Subcutaneous abdominal adipose tissue (tissue), 5 donors: ENCODE results near the gene DLG2.

Source experiments
- H3K27ac ChIP-seq: one replicate; pipeline ENCODE4 v1.7.0; 2013; ENCODE audit warnings: low read depth, mild to moderate bottlenecking, inconsistent platforms, low read length, moderate library complexity
- H3K27me3 ChIP-seq, 5 donors: one replicate each; pipeline ENCODE4 v1.7.0; 2013; ENCODE audit warnings: low read length in 5 of 5, inconsistent platforms in 1 of 5; ENCODE audit not compliant: control insufficient read depth in 5 of 5, insufficient read depth in 4 of 5
- H3K36me3 ChIP-seq, 5 donors: one replicate each; pipeline ENCODE4 v1.7.0; 2013; ENCODE audit warnings: low read length in 5 of 5; ENCODE audit not compliant: control insufficient read depth in 5 of 5, insufficient read depth in 5 of 5
- H3K4me1 ChIP-seq, 5 donors: one replicate each; pipeline ENCODE4 v1.7.0; 2013; ENCODE audit warnings: low read length in 5 of 5, mild to moderate bottlenecking in 3 of 5, moderate library complexity in 1 of 5; ENCODE audit not compliant: control insufficient read depth in 5 of 5, insufficient read depth in 5 of 5
- H3K4me3 ChIP-seq, 5 donors: one replicate each; pipeline ENCODE4 v1.7.0; 2013; ENCODE audit warnings: low read length in 5 of 5, low read depth in 1 of 5
- H3K9ac ChIP-seq, 5 donors: one replicate each; pipeline ENCODE4 v1.7.0; 2013; ENCODE audit warnings: low read length in 5 of 5, mild to moderate bottlenecking in 4 of 5, moderate library complexity in 3 of 5
- H3K9me3 ChIP-seq, 5 donors: one replicate each; pipeline ENCODE4 v1.7.0; 2013; ENCODE audit warnings: low read length in 5 of 5; ENCODE audit not compliant: control insufficient read depth in 5 of 5
- donor health status: healthy.
- donor health status: healthy.
- donor health status: healthy.
- donor health status: healthy.
- donor health status: healthy.

DLG2 gene

DNA sequence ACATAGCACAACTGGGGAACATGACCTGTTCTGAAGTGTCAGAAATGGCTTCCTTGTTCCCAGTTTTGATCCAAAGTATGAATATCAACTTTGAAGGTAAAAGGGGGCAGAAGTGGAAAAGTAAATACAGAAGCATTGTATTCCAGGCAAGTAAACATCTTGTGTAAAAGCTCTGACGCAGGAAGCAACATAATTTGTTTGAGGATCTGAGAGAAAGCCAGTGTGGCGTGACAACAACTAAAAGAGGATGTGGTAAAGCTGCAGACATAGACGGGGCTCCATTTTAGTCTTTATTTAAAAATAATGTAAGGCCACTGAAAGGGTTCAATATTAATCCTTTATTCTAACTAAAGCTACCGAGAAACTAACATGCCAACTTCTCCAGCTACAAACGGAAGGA lies 310.2 kb downstream of the DLG2 start:
- peaks cover 0 to 5% (median 0%) of the 10 kb centered on the region in 5 donors for H3K9me3 ChIP-seq
- H3K27ac ChIP-seq = no peak overlapping the region
- no peaks in the 10 kb centered on the region for H3K4me1 ChIP-seq
- no peaks in the 10 kb centered on the region for H3K36me3 ChIP-seq
- no peak overlapping the region for H3K4me3 ChIP-seq
- no peaks in the 10 kb centered on the region for H3K27me3 ChIP-seq
- no peak overlapping the region for H3K9ac ChIP-seq

DNA sequence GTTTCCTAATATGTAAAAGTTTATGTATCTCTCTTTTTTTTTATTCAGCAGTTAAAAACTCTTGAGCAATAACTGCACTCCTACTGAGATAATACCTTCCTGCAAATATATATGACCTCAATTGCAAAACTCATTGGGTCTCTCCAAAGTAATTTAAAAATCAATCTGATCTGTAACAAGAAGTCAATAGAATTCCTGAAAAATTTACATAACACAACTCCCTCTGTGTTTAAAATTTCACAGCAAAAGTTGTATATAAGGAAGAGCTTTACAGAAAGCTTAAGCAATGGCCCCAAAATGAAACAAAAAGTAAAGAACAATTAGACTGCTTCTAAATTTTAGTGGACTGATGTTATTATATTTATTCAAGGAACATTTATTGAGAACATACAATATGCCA lies 313.4 kb downstream of the DLG2 start:
- H3K9ac ChIP-seq = no peak overlapping the region

DNA sequence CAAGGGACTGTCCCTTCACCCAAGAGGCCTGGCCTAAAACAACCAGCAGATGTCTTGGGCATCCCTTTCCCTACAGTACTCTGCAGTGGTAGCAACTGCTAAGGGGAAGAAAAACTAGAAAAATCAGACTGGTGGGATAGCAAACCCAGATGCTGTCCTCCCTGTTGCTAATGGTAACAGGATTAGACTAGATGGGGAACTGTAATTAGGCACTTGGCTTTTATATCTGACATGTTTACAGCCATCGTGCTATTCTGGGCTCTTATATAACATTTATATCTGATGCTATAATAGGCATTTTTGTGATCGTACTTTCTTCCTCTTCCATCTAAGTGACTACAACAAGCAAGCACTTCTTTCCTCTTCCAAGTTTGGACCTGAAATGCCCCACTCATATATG lies 316.7 kb downstream of the DLG2 start:
- no peaks in the 10 kb centered on the region for H3K4me1 ChIP-seq
- no peak overlapping the region for H3K9ac ChIP-seq
- H3K9me3 ChIP-seq = no peaks in the 10 kb centered on the region
- H3K4me3 ChIP-seq = no peak overlapping the region
- H3K27ac ChIP-seq = no peak overlapping the region
- no peaks in the 10 kb centered on the region for H3K27me3 ChIP-seq
- H3K36me3 ChIP-seq = no peaks in the 10 kb centered on the region

More for the DNA sequence above, 313.4 kb downstream of the DLG2 start:
- Histone ChIP-seq H3K9me3 (peaks cover 0 to 2% (median 0%) of the 10 kb centered on the region in 5 donors), H3K27ac (no peak overlapping the region), H3K36me3 (no peaks in the 10 kb centered on the region), H3K4me1 (no peaks in the 10 kb centered on the region), H3K4me3 (no peak overlapping the region), H3K27me3 (no peaks in the 10 kb centered on the region)

DNA sequence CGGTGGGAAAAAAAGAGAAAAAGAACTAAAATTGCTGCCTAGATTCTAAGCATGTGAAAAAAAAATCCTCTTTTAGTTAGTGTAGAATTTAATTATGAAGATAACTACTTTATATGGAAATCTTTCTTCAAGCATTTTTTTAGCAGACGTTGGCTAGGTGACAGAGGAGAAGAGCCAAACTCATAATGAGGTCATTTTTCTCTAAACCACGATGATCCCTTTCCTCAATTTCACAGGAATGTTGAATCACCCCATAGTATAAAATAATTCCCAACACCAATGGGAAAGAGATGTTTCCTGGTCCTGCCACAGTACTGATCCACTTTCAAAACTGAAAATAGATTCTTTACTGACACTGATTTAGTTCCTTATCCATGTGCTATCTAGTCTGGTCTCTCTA lies 319.8 kb downstream of the DLG2 start:
- Histone ChIP-seq H3K27ac (no peak overlapping the region), H3K4me1 (no peaks in the 10 kb centered on the region), H3K27me3 (no peaks in the 10 kb centered on the region), H3K36me3 (no peaks in the 10 kb centered on the region), H3K9ac (no peak overlapping the region), H3K4me3 (no peak overlapping the region), H3K9me3 (no peaks in the 10 kb centered on the region)

DNA sequence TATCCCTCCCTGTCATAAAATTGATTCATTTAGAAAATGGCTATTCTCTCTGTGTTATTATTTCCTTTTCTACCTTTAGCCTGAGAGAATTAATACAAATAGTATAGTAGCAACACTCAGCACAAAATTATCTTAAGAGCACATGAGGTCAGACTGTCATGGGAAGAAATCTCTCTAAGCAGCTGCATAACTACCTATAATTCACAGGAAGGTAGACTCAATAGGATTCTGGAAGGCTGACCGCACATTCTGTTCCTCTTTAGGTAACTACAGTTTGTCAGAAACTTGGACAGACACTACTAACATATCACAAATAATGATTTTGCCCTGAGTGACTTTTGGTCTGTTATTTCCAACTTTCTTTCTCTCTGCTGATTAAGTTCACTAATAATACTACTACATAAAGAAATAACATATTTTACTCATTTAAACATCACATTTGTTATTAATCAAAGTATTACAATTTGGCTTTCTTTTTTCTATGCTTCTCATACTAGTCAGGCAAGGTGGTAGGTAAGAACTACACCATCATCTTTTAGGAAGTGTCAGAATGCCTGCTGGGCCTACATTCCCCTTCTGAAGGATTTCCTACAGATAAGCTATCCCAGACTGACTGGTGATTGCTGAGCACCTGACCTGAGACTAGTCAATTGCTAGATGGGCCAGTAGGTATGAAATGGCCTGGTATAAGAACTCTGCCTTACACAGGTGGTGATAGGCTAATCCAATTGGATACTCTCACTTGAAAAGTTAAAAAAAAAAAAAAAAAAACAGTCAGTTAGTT lies 325.1 kb downstream of the DLG2 start:
- H3K9me3 ChIP-seq = no peaks in the 10 kb centered on the region
- H3K27ac ChIP-seq = no peak overlapping the region
- no peaks in the 10 kb centered on the region for H3K36me3 ChIP-seq
- no peaks in the 10 kb centered on the region for H3K27me3 ChIP-seq
- no peak overlapping the region for H3K4me3 ChIP-seq
- no peaks in the 10 kb centered on the region for H3K4me1 ChIP-seq
- no peak overlapping the region for H3K9ac ChIP-seq

DNA sequence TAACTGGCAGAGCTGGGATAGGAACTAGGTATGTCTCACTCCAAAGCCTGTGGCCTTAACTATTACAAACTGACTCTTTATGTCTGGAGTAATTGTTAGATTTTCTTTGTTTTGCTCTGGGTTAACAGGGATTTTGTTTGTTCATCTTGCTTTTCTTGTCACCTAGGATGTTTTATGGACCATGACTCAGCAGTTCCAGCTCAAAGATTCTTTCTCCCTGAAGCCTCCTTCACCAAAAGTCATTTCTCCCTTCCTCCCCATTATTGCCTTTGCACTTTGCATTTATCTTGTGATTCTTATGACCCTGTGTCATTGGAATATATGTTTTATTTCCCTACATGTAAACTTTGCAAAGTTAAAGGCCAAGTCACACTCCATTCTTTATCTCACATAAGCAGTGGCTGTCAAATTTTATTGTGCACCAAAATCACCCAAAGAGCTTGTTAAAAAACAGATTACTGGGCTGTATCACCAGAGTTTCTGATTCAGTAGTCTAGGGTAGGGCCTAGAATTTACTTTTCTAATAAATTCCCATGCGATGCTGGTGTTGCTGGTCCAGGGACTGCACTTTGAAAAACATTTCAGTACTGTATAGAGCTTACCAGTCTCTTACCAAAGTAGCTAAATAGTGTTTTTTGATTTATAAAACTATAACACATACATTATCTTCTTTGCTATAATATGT lies 327.7 kb downstream of the DLG2 start:
- Histone ChIP-seq H3K27ac (no peak overlapping the region), H3K4me3 (no peak overlapping the region)

DNA sequence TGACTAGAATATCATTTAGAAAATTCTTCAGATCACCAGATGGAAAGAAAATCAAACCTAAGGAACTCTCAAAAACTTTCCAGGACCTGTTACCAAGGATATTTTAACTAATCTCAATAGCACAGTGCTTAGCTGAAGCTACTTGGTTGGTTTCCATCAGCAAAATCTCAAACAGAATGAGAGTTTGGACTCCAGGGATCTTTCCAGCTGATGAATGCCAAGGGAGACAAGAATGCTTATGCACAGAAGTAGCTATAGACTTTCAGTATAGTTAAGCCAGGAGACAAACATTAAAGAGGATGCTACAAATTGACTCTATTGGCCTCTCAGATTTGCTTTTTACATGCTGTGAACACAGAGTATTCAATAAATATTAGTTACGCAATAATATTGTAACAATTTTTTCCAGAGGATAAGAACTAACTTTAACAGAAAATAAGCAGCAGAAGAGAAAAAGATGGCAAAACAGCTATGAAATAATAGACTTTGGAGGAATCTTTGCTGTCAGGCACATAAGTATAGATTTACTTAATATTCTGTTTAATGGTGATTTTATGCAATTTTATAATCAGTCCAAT lies 331.4 kb downstream of the DLG2 start:
- Histone ChIP-seq H3K27me3 (no peaks in the 10 kb centered on the region), H3K9ac (no peak overlapping the region), H3K4me3 (no peak overlapping the region), H3K9me3 (no peaks in the 10 kb centered on the region), H3K27ac (no peak overlapping the region), H3K4me1 (no peaks in the 10 kb centered on the region), H3K36me3 (no peaks in the 10 kb centered on the region)

More for the DNA sequence above, 327.7 kb downstream of the DLG2 start:
- H3K4me1 ChIP-seq = no peaks in the 10 kb centered on the region
- no peaks in the 10 kb centered on the region for H3K27me3 ChIP-seq
- H3K9me3 ChIP-seq = no peaks in the 10 kb centered on the region
- no peaks in the 10 kb centered on the region for H3K36me3 ChIP-seq
- no peak overlapping the region for H3K9ac ChIP-seq

DNA sequence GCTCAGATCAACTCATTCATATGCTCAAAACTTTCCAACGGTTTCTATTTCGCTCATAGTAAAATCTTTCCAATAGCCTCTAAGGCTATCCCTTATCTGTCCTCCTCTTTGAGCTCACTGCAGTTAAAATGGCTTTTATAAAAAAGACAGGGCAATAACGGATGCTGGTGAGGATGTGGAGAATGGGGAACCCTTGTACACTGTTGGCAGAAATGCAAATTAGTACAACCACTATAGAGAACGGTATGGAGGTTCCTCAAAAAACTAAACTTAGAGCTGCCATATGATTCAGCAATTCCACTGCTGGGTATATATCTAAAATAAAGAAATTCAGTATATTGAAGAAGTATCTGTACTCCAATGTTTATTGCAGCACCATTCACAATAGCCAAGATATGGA lies 345.6 kb downstream of the DLG2 start:
- Histone ChIP-seq H3K9me3 (no peaks in the 10 kb centered on the region), H3K4me1 (no peaks in the 10 kb centered on the region), H3K36me3 (no peaks in the 10 kb centered on the region), H3K27ac (no peak overlapping the region), H3K27me3 (no peaks in the 10 kb centered on the region), H3K4me3 (no peak overlapping the region), H3K9ac (no peak overlapping the region)

DNA sequence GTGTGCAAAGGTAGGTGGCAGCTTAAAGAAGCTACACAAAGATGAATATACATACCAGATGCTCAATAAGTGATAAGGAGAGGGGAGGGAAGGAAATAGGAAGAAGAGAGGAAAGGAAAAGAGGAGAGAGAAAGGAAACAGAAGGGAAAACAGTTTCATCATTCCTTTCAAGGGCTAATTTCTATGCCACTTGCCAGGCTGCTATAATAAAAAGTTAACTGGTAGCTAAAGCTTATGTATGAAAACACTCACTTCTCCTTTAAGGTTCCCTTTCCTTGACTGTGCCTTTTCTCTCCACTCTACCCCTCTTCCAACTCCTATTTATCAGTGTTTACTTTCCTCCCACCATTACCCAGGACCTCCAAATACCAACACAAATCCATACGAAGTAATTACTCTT lies 347.9 kb downstream of the DLG2 start:
- H3K9me3 ChIP-seq = no peaks in the 10 kb centered on the region
- no peaks in the 10 kb centered on the region for H3K27me3 ChIP-seq
- no peaks in the 10 kb centered on the region for H3K4me1 ChIP-seq
- no peaks in the 10 kb centered on the region for H3K36me3 ChIP-seq
- H3K27ac ChIP-seq = no peak overlapping the region
- no peak overlapping the region for H3K9ac ChIP-seq
- H3K4me3 ChIP-seq = no peak overlapping the region

DNA sequence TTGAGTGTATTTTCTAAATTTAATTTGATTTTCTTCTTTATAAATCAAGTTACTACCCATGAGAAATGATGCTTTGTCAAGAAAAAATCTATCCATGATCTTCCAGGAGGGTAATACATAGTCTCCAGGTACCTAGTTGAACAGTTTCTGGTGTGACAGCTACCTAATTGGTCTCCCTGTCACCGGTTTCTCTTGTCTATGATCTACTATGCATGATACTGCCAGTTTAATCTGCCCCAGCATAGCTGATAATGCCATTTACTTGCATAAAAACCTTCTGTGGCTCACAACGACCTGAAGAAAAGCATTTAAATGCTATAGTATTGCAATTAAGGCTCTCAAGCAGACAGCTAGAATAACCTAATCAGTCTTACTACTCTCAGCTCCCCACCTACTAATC lies 349.5 kb downstream of the DLG2 start:
- Histone ChIP-seq H3K9ac (no peak overlapping the region), H3K36me3 (no peaks in the 10 kb centered on the region), H3K4me1 (no peaks in the 10 kb centered on the region), H3K4me3 (no peak overlapping the region), H3K27me3 (no peaks in the 10 kb centered on the region), H3K27ac (no peak overlapping the region), H3K9me3 (no peaks in the 10 kb centered on the region)
